OCI-LY7 (cell line): ENCODE data around the gene IPO11.

Experiments used
- CTCF ChIP-seq: fragments of 200-600 bp; sonication (generic); conservative IDR thresholded peaks from 2 replicates; pipeline ENCODE4 v1.5.1; 2014; ENCODE audit warnings: mild to moderate bottlenecking, antibody characterized with exemption, low read length, moderate library complexity, mixed read lengths
- EZH2phosphoT487 ChIP-seq: fragments of 200-600 bp; sonication (generic); IDR thresholded peaks from 2 replicates; pipeline ENCODE4 v1.6.1; 2018; ENCODE audit warnings: low read depth, borderline replicate concordance, mild to moderate bottlenecking, mixed run types, antibody characterized with exemption, low read length, moderate library complexity, mixed read lengths

GRCh38 chr5:62568143-62568542, 155.6 kb downstream of the IPO11 start:
- no peak for TF ChIP-seq CTCF
- no peak for TF ChIP-seq EZH2phosphoT487
